NCI-H1105 treated with DMSO at 0.1 percent for 48 hours (cell line): Measurements from ENCODE around the gene TBC1D5.
A peak's percentile ranks its signal among the peaks of the same experiment; 100 is the strongest.
"Not testable (repeated sequence)": the region's sequence is repeated elsewhere in the genome, so short reads cannot be mapped to it uniquely, and the experiment has no call there.

ENCODE experiments used
- DNase-seq: peaks from one replicate; lab custom pipeline; 2025; lab: John Stamatoyannopoulos, UW

TBC1D5 gene

DNA sequence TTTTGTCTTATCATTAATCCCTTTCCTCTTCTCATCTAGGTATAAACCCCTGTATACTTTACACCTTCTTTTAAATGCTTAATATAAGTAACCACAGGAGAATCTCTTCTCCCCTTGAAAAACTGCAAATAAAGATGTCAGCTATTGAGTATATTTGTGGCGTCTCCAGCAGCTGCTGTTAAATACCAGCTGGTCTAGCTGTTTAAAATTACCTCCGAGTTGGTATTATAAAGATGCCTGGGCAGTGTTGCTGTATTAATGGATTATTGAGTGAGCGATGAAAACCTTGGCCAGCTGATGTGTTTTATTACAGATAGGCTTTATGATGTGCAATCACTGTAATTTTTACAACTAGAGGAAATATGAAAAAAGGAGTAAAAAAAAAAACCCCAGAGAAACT is 388.1 kb downstream of the TBC1D5 start:
- DNase-seq: peak; percentile 63

DNA sequence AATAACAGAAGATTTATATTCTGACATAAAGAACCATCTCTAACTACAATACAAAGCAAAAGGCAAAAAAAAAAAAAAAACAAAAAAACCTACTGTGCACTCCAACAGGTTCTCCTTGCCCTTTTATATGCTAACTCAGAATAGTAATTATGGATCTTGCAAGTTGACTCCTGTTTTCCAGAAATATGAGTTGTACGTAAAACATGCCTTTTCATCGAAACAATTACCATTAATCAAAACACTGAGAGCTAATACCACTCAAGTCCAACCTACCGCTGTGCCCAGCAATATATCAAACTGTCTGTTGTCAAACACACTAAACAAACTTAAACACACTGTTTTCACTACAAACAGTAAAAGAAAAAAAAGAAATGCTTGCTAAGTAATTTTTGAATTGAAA is 389.8 kb downstream of the TBC1D5 start:
- peak; percentile 84 for DNase-seq

DNA sequence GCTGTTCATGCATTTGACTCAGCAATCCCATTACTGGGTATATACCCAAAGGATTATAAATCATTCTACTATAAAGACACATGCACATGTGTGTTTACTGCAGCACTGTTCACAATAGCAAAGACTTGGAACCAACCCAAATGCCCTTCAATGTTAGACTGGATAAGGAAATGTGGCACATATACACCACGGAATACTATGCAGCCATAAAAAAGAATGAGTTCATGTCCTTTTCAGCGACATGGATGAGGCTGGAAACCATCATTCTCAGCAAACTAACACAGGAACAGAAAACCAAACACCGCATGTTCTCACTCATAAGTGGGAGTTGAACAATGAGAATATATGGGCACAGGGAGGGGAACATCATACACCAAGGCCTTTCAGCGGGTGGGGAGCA is 391.2 kb downstream of the TBC1D5 start:
- DNase-seq: not testable (repeated sequence)

DNA sequence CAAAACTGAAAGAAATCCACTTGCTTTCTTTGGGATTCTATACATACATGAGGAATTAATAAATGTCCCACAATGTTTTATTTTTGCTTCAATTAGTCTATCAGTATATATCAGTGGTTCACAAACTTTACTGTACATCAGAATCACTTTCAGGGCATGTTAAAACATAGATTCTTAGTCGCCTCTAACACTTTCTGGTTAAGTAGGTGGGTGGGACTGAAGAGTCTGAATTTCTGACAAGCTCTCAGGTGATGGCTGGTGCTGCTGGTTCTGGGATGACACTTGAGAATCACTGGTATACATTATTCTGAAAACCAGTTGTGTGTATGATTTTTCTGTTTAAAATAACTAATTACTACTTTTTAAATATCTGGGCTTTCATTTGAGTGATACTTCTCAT is 393.3 kb downstream of the TBC1D5 start:
- no peak for DNase-seq

DNA sequence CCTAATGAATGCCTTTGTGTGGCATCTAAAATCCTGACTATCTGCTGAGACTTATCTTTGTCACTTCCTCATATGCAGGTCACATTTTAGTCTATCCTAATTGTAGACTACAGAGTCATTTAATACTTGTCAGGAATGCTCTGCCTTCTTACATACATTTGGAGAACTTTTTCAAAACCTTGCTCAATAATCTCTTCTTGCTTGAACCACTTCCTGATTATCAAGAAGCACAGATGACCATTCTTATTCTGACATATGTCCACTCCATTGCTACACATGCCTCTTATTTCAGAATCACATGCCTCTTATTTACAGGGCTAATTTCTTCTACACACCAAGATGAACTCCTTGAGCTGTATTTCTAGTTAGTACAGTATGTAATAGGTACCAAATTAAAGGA is 400.3 kb downstream of the TBC1D5 start:
- DNase-seq: no peak

DNA sequence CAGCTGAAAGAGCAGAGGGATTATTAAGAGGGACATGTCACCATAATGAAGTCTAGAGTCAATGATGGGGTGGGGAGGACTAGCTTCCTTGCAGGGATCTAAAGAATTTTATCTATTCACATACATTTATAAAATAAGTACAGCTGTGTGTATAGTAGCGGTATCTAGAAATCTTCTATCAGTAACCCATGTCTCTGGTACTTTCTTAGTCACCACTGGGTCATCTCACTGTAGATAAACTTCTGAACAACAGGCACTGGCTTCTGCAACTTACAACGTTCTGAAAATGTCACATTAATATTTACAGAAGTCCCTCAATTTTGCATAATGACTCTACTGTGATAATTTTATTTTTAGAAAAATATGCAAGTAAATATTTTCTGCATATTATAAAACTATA is 401.7 kb downstream of the TBC1D5 start:
- no peak for DNase-seq

DNA sequence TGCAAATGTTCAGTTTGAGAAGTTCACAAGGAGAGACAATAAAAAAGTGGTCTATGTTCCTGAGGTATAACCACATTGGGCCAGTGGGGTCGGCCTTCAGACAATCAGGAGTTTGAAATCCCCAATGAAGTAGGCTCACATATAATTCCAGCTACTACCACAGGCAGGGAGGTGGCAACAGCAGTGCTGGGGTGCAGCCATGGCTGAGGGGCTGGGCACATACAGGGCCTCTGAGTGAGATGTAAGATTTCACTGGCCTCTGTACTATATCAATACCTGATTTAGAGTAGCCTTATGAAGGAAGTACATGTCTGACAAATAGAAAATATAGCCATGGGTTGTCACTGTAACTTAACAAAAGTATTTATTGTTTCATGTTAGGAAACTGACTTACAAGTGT is 402.2 kb downstream of the TBC1D5 start:
- no peak for DNase-seq

DNA sequence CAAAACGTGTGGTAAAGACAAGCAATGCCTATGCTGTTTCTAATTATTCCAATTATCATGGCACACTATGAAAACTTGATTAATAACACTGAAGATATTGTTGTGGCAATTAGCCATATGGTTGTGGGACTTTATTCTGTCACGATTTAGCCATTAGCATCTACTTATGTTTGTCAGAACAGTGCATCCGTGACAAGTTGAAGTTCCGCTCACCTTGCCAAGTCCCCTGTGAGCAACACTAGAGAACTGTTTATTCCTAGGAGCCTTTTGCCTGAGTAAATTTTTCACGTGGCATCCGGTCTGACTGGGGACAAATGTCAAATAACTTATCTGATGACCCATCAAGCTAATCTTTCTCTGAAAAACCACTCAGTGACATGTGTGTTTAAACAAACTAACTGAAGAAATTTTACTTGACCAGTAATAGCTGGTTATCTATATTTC is 403.3 kb downstream of the TBC1D5 start:
- DNase-seq: peak; percentile 45

DNA sequence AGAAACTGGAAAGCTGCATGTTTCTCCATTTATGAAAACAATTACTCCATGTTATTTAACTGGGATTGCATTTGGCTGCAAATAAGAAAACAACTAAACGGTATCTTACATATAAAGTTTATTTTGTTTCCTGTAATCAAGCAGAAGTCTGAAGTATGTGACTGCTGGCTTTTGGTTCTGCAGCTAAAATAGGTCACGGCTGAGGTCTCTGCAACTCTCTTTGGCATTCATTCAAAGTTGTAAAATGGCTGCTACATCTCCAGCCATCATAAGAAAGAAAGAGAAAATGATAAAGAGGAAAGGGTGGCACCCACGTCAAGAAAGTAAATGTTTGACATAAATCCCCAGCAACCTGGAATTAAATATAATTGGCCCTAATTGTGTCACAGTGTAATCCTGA is 406.1 kb downstream of the TBC1D5 start:
- peak; percentile 48 for DNase-seq

DNA sequence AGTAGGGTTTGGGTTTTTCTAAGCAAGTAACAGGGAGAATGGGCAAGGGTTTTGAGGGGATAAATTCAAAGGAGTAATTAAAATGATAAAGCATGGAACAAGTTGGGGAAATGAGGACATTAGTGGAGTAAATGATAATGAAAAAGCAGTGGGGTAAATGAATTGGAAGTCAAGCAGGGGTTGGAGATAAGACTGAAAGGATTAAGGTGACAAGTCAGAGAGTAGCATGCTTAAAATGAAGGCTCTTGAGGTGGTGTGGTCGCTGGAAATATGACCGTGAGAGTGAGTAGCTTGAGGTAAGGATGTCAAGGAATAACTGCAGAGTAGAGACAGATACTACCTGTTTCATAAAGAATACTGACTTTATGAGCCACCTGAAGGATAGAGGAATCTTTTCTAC is 408.5 kb downstream of the TBC1D5 start:
- no peak for DNase-seq

DNA sequence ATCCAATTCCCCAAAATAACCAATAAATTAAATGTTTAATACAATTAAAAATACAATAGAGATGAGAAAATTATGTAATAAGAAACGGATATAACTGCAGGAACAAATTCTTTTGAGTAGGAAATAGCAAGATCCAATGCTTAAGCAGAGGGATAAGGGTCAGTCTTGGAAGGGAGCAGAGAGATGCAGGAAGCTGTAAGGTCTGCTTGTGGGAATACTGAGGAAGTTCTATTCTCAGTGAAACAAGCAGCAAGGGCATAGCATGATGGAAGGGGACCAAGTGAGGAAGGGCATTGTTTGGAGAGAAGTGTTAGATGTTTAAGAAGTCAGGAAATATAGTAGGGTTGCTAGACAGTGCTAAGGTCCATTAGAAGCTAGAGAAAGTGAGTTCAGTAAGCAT is 409.0 kb downstream of the TBC1D5 start:
- DNase-seq: no peak

DNA sequence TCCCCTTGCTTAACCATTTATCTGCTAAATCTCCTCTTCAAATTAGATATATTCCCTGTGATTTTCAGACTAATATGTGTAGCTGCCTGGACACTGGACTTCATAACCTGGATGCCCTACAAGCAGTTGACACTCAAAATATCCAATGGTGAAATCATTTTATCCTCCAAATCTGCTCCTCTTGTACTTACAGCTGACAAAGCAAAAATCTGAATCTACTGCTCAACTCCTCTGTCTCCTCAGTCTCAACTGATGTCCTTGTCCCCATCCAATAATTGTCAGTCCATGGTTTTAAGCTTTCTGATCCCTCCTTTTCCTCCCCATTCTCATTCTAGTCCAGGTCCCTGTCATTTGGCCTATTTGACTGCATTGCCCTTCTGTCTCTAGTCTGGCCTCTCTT is 411.8 kb downstream of the TBC1D5 start:
- no peak for DNase-seq

DNA sequence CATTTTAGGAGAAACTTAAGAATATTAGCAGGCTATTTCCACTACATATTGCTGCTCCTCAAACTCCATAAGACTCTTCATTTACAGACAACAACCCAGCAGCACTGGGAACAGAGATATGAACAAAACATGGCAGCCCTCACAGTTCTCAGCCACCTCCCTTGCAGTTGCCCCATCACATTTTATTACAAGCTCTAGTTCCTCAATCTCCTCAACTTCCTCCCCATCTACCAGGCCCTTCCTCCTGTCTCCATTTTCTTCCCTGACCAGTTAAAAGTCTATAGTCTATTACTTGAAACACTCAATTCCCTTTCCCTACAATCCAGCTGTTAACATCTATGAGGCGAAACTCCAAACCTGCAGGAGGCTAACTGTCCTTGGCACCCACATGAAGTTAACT is 412.5 kb downstream of the TBC1D5 start:
- DNase-seq: no peak

DNA sequence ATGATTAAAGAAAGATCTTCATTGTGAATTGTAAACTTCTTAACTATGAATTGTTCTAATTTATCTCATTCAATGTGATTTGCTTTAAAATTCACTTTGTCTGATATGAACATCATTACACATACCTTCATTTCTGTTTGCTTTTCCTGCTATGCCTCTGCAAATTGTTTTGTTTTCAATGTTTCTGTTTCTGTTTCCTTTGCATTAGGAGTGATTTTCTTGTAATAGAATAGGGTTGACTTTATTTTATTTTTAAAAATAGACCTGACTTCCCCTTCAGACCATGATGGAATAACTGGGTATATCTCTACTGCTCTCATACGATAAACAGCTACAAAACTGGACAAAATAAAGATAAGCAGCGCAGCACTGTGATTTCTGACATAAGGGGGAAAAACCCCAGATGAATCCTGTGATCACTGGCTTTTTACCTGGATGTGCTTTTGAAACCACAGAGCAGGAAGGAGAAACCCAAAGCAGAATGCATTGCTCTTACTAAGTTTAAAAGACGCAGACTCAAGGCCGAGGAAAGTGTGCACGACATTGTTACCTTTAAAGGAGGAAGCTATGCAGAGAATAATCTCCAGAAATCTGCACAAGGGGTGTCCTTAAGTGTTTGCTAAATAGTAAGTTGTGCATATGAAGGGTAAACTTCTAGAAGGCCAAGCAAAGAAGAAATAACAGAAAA is 420.2 kb downstream of the TBC1D5 start:
- DNase-seq: no peak

DNA sequence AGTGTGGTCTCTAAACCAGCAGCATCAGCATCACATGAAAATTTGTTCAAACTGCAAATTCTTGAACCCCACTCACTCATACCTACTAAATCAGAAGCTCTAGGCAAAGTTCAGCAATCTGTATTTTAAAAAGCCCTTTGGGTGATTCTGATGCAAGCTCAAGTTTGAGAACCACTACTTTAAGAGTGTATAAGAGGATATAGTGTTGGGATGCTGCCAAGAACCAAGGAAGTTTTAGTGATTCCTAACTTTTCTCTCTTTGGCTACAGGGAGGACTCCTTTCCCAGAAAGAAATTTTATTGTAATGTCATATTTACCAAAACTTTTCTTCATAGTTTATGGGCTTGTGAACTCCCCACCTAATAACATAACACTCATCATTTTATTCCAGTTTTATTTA is 422.2 kb downstream of the TBC1D5 start:
- DNase-seq: no peak

DNA sequence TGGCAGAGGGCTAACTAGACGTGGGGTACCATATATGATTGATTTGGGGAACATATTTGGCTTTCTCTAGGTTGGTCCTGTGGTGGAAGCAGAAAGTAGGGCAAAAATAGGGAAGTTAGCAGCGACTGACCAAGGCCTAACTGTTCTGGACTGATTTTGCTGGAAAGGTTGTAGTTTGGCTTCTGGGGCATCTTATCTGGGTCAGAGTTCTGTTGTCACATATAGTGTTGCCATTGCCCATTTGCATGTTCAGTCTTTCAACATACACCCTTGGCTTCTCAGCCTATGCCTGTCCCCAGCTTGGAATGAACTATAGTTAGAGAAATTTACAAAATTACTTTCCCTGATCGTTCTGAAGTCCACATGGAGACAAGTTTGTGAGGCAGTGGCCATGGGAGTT is 426.5 kb downstream of the TBC1D5 start:
- DNase-seq: no peak

DNA sequence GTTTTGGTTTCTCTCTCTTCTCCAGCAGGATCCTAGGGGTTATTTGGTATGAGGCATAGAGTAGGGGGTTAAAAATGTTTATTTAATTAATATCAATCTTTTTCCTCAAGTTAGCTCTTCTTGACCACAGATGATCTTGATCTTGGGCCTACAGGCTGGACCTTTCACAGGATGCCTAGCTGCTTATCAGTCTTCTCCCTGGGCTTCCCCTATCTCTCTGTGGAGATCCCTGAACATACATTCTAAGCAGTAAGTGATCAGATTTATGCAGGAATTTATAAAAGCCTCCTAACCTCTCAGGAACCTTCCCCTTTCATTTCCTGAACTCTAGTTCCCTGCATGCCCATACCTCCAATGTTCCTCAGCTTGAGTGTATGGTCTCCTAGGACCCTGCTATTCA is 428.3 kb downstream of the TBC1D5 start:
- DNase-seq: no peak

DNA sequence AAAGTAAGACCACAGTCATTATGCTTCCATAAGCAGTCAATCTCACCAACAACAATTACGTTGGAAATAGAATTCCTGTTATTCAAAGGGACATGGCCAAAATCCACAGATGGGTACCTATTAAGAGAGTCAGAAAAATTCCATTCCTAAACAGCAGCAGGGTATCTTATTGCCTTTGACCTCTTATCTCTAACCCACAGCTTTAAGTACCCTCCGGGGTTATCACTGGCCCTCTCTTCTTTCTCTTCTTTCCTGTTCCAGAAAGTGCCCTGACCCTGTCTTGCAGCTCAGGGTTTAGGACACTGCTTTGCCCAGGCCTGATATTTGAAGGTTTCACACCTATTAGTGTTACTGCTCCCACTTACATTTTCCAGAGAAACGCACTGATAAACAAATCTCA is 428.7 kb downstream of the TBC1D5 start:
- no peak for DNase-seq

DNA sequence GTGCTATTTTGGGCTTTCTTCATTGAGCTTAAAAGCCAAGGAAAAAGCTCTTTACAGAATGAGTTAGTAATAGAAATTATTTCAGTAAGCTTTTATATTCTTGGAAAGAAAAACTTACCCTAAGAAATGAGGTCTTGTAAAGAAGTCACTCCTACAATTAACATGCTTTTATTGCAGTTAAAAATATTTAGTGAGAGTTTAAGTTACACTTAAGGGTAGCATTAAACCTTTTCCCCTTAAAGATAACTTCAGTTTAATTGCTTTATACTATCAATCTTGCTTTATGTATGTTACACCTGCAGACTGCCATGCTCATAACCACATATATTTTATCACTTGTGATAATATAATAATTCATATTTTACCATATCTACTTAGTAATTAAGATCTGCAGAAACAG is 431.4 kb downstream of the TBC1D5 start:
- DNase-seq: no peak

DNA sequence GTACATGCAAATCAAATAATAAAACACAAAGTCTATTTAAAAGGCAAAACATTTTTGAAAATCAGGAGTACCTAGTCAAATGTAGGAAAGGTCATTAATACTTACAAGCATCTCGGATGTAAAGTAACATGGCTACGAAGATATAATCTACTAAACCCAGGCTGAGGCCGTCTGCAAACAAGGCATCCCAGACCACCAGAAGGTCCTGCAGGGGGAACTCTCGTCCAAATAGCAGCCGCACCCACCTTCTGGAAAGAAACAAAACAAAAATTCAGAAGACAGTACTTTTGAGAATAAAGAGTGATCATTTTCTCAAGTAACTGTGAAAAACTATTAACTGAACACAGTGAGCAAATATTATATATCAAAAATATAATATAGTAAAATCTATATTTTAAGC is 434.5 kb downstream of the TBC1D5 start:
- no peak for DNase-seq

DNA sequence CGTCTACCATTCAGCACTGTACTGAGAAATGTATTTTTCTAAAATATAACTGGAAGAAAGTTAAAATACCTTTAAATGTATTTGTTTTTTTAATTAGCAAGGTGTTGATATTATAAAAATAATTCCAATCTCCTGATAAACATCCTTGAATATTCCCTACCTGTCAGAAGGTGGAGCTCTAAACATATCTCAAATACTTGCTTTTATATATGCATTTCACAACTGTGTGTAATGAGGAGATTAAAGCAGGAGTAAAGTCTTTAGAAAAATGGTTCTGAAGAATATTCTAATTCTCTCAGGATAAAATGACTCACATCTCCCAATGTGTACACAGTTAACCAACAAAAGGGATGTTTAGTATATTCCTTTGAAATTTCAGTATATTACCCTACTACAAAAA is 434.9 kb downstream of the TBC1D5 start:
- peak; percentile 20 for DNase-seq

DNA sequence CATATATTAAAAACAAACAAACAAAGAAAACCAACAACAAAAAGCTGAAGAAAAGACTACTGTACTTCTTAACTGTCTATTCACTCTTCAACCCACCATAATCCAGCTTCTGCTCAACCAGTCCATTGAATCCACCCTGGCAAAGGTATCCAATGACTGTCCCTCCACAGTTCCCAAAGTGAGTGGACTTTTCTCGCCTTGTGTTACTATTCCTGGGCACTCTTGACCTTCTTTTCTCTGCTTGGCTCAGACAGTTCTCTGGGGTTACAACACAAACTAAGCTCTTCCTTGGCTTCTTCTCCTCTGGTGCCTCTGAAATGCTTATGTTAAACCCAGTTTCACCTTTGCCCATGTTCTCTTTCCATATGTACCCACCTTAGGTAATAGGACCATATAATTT is 437.5 kb downstream of the TBC1D5 start:
- DNase-seq: no peak

DNA sequence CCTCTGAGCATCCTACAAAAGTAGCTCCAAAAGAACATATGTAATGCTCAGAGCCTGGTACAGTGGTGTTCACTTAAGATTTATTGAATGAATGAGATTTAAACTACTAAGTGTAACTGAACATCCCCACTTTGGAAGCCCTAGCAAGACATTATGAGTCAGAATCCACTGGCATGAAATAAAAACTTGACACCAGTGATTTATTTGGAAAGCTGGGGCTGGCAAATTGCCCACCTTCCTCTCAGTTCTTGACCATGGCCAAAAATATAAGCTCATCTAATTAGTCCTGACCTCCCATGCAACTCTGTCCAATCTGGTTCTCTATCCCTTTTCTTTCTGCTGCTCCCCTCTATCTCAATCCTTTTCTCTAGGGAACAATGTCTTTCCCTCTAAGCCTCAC is 439.7 kb downstream of the TBC1D5 start:
- DNase-seq: no peak

DNA sequence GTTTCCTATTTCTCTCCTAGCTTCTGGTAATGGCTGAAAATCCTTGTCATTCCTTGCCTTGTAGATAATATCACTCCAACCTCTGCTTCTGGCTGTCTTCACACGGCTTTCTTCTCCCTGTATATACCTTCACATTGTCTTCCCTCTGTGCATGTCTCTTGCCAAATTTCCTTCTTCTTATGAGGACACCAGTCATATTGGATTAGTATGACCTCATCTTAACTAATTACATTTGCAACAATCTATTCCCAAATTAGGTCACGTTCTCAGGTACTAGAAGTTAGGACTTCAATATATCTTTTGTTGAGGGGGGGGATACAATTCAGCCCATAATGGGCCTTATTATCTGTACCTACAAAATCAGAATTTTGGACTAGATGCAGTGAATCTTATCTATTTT is 440.3 kb downstream of the TBC1D5 start:
- no peak for DNase-seq

DNA sequence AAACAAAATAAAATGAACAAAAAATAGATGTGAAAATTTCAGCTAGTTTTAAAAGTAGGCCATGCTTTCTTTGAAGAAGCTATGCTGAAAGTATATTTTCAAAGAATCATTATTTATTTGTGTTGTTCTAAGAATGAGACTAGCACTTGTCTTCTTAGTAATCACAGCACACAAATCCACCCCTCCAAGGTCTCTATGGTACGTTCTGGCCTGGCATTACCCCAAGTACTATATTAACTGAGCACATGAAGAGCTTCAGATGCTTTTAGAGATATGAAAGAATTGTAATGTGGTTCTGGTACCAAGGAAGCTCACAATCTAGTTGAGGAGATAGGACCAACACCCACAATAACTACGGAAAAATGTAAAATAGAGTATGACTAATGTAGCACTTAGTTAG is 441.2 kb downstream of the TBC1D5 start:
- DNase-seq: no peak
